ENCODE measurements around the gene SNX6.
"Not testable (repeated sequence)": the region's sequence is repeated elsewhere in the genome, so short reads cannot be mapped to it uniquely, and the experiment has no call there.

The SNX6 gene

GRCh38 chr14:34562037-34562775, 67.7 kb downstream of the SNX6 start:
- DNase-seq: not testable (repeated sequence)

- not testable (repeated sequence) for DNase-seq
These were observed 73.5 kb downstream of the SNX6 start for GRCh38 chr14:34556498-34556829.

- DNase-seq: not testable (repeated sequence)
These were observed 74.1 kb downstream of the SNX6 start for GRCh38 chr14:34555583-34556497.

- DNase-seq: no peak
These were observed 75.3 kb downstream of the SNX6 start for GRCh38 chr14:34554540-34555250.

- not testable (repeated sequence) for DNase-seq
These were observed 80.5 kb downstream of the SNX6 start for GRCh38 chr14:34549276-34549966.

GRCh38 chr14:34548472-34548981, 81.4 kb downstream of the SNX6 start:
- no peak for DNase-seq

GRCh38 chr14:34547136-34547520, 82.8 kb downstream of the SNX6 start:
- DNase-seq: not testable (repeated sequence)

- not testable (repeated sequence) for DNase-seq
These were observed 83.4 kb downstream of the SNX6 start for GRCh38 chr14:34546272-34547135.

GRCh38 chr14:34540181-34541059, 89.5 kb downstream of the SNX6 start:
- not testable (repeated sequence) for DNase-seq

GRCh38 chr14:34539407-34540180, 90.4 kb downstream of the SNX6 start, which contains the start of gene EAPP:
EAPP (minus strand) TSS chr14:34539701; CDS start chr14:34539628, 73 bp downstream.
- no peak for DNase-seq

GRCh38 chr14:34538871-34539406, 91.0 kb downstream of the SNX6 start:
- no peak for DNase-seq

- DNase-seq: not testable (repeated sequence)
These were observed 91.9 kb downstream of the SNX6 start for GRCh38 chr14:34538096-34538495.

GRCh38 chr14:34537677-34538009, 92.3 kb downstream of the SNX6 start:
- DNase-seq: no peak

- no peak for DNase-seq
These were observed 92.8 kb downstream of the SNX6 start for GRCh38 chr14:34536951-34537676.

- DNase-seq: no peak
These were observed 102.4 kb downstream of the SNX6 start for GRCh38 chr14:34527591-34527990.

GRCh38 chr14:34524216-34524615, 105.7 kb downstream of the SNX6 start:
- DNase-seq: not testable (repeated sequence)

GRCh38 chr14:34522496-34522895, 107.5 kb downstream of the SNX6 start:
- no peak for DNase-seq

- DNase-seq: not testable (repeated sequence)
These were observed 108.9 kb downstream of the SNX6 start for GRCh38 chr14:34521071-34521470.

Measured in kidney glomerular epithelial cell (primary cell).